HG02571 (cell line): ENCODE measurements around the gene CRELD1.
A peak's percentile ranks its signal among the peaks of the same experiment; 100 is the strongest.

ENCODE experiments used
- ATAC-seq: cut with Tn5 transposase; IDR thresholded peaks from one replicate; pipeline ENCODE4 v1.9.1; 2021; ENCODE audit warnings: mild to moderate bottlenecking, moderate library complexity; ENCODE audit not compliant: unreplicated experiment

CRELD1 gene

DNA sequence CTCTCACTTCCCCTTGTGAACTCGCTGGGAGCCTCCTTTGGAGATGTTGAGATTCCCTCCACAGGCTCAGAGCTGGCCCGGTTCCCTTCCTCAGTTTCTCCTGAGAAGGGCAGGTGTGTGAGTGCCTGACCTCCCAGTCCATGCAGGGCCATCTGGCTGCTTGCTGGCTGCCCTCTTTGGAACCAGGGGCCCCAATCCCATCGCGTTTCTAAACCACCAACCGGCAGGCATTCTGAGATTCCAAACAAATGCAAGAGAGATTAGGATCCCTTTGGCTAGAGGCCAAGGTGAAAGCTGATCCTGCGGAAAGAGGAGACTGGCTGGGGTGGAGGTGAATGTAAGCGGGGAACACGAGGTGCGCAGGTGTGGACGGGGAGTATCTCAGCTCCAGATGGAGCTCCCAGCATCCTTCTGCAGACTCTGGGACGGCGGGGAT lies 21.5 kb downstream of the CRELD1 start:
- no peak for ATAC-seq

DNA sequence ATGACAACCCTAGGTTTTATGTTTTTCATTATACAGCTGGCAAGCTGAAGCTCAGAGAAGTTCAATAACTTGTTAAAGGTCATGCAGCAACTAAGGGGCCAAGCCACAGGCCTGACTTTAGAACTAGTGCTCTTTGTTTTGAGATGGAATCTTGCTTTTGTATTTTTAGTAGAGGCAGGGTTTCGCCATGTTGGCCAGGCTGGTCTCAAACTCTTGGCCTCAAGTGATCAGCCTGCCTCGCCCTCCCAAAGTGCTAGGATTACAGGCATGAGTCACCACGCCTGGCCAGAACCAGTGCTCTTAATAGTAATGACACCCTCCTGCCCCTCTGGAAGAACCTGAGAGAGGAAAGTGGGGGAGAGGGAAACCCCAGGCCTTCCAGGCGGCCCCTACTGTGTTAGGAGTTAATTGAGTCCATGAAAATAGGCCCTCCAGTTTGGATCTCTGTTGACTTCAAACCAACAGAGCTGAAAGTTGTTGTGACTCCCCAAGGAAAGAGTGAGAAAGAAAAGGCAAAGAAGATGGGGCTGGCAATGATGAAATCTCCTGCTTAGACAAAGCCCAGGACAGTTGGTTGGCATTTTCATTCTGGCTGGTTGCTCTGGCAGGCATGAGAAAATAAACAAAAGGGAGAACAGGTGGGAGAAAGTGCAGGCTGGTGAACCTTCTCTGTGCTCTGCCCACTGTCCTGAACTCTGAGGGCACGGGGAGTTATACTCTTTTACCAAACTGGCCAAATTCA lies 22.1 kb downstream of the CRELD1 start:
- ATAC-seq, result no peak

DNA sequence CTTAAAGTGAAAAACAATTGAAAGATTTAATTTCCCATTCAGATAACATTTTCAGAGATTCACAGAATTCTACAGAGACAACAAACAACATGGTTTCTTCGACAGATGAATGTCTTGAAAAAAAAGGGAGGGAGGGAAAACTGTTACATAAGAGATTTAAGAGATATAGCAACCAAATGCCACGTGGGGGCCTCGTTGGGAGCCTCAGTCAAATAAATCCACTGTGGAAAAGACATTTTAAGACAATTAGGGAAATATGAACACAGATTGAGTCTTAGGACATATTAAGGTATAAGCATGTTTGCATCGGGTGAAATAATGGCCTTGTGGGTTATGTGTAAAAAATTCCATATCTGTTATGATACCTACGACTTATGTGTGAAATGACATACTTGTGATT lies 23.6 kb downstream of the CRELD1 start:
- no peak for ATAC-seq

DNA sequence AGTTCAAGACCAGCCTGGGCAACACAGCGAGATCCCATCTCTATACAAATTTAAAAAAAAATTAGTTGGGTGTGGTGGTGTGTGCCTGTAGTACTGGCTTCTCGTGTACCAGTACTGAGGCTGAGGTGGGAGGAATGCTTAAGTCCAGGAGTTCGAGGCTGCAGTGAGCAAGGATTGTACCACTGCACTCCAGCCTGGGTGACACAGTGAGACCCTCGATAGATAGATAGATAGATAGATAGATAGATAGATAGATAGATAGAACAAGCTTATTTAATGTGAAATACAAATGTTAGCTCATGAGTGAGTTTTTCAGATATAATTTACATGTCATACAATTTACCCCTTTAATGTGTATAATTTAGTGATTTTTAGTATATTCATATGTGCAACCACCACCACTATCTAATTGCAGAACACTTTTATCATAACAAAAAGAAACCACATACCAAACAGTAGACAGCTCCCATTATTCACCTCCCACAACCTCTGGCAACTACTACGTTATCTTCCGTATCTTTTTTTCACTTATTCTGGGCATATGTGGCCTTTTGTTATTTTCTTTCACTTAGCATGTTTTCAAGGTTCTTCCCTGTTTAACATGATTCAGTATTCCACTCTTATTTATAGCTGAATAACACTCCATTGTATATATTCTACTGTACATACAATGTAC lies 31.7 kb downstream of the CRELD1 start:
- no peak for ATAC-seq

DNA sequence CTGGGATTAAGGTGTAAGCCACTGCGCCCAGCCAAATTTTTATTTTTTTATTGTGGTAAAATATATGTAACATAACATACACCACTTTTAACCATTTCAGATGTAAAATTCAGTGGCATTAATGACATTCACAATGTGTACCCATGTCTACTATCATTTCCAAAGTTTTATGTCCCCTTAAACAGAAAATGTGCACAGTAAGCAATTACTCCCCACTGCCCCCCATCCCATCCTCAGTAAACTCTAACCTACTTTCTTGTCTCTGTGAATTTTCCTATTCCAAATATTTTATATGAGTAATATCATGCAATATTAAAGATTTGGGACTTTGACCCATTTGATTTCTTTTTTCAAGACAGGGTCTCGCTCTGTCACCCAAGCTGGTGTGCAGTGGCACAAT lies 33.2 kb downstream of the CRELD1 start:
- no peak for ATAC-seq

DNA sequence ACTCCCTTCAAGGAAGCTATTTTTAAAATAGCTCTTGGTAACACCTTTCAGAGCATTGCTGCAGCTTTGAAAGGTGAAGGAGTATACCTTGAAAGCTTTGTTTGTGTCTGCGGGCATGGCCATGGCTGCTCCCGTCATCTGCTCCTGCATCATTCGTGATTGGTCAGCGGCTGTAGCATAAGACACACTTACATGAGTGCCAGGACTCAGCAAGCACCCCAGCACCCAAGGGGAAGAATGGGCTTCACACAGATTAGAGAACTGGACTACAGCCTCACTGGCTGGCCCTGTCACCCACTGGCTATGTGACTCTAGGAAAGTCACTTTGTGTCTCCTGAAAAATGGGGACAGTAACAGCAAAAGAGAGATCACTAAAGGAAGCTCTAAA lies 36.0 kb downstream of the CRELD1 start:
- no peak for ATAC-seq

DNA sequence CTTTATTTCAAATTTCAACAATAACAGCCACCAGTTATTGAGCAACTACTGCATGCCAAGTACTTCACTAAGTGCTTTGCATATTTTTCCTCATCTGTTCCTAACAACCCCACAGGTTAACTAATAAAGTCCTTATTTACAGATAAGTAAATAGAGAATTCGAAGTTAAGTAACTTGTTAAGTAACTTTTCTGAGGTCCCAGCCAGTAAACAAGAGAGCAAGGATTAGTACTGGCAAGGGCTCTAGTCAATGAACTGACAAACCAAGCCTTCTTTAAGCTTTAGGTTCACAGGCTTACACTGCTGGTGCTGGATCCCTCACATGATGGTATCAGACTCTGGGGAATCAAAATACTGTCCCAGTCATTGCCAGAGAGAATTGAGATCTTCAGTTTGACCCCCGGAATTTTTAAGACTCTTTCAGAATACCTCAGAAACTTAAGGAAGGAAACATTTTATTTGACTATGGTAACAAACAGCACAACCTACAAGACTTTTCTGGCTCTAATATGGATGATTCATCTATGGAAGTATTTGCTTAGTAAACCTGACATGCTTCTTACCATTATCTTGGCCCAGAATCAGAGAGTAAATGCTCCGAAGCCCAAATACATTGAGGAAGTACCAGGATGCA lies 36.5 kb downstream of the CRELD1 start:
- no peak for ATAC-seq

DNA sequence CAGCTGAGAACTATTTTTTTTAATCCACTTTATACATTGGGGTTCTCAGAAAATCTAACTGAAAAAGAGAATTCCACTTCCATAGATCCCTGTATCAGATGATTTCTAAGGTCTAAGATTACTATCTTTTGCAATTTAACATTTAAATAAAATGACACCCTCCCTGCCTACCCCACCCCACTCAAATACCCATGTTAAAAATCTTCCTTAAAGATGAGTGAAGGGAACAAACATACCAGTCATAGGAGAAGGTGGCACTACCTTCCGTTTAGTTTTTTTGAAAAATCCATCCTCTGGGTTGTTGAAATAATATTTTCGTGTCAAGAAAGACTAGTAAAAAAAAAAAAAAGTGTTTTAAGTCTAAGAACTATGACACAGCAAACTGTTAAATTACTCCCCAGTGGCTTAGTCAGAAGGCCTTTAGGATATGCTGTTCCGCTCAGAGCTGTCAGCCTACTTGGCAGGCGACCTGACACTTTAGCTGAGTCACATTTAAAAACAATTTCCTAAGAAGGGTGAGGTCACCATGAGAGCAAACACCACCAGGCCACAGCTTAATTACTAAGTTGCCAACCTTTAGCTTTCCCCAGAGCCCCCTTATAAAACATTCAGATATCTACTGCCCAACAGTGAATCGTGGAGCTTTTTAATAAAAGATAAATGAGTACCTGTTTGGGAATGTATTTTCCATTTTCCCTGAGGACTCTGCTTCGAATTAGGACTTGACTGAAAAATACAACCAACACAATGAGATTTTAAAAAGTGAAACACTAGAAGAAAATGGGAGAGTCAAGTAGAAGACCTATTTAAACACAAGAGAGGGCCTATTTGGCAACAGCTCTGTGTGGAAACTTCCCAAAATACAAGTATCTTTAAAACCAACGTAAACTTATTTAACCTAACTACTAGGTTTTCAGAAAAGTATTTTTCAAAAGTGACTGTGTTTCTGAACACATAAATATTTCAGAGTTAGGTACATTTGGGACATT lies 43.4 kb downstream of the CRELD1 start:
- ATAC-seq, result no peak

DNA sequence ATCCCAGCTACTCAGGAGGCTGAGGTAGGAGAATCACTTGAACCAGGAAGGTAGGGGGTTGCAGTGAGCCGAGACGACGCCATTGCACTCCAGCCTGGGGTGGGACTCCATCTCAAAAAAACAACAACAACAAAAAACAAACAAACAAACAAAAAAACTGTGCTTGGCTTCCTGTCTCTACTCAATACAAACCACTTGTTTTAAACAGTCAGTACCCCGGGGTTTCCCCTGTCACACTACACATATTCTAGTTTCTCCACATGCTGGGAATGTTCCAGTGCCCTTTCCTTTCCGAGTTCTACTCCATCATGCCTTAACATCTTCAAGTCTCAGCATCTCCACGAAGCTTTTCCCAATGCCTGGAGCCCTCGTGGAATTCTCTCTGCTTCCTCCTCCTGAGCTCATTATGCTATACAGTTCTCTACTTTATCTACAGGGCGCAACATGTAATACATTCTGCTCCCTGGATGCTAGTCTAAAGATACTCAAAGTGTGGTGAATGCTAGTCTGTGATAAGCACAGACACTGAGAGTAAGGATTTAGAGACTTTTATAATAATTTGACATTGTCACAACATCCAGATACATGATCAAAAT lies 45.2 kb downstream of the CRELD1 start:
- no peak for ATAC-seq

DNA sequence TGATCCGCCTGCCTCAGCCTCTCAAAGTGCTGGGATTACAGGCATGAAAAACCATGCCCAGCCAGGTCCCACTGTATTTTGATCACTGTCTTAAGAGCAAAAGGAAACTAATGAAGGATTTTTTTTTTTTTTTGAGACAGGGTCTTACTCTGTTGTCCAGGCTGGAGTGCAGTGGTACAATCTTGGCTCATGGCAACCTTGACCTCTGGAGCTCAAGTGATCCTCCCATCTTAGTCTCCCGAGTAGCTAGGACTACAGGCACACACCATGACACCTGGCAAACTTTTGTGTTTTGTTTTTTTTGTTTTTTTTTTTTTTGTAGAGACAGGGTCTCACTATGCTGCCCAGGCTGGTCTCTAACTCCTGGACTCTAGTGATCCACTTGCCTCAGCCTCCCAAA lies 46.6 kb downstream of the CRELD1 start:
- ATAC-seq, result no peak

DNA sequence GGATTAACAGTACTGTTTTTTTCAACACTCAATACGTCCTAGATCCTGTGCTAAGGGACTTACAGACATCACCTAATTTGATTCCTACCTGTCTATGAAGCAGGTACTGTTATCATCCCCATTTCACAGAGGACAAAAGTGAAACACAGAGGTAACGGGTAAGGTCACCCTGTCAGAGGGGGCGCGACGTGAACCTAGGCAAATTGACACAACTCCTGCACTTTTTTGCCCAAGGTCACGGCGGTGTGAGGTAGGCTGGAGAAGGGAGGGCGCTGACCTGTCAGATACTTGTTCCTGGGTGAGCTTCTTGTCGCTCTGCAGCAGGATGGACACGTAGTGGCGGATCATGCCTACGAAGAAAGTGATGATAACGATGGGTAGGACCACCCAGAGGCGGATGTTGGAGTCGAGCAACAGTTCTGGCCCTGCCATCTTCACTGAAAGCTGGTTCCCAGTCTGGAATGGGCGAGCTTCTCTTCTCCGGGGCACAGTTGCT lies 52.6 kb downstream of the CRELD1 start:
- peak; percentile 25 for ATAC-seq

DNA sequence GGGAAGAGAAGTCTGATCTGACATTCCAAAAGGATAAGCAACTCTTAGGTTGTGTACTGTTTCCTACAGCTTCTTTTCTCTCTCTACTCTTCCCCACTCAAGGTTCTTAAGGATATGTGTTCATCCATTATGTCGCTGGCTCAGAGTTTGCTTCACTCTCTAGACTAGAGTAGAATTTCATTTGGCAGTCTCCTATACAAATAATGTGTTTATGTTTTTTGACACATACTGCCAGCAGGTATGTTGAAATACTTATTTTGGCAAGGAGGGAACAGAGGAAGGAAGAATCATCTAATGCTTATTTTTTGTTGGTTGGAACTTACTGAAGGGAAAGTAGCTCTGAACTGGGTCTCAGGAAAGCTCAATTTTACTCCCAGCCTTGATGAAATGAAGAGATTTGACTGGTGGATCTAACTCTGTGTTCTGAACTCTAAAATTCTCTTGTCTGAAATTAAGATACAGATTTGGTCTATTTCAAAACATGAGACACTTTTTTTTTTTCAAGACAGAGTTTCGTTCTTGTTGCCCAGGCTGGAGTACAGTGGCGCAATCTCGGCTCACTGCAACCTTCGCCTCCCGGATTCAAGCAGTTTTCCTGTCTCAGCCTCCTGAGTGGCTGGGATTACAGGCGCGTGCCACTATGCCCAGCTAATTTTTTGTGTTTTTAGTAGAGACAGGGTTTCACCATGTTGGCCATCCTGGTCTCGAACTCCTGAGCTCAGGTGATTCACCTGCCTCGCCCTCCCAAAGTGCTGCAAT lies 60.6 kb downstream of the CRELD1 start:
- ATAC-seq, result no peak
